NCI-H1694 (cell line): ENCODE data around the gene SPATS2L.

Experiments
- DNase-seq: peaks from one replicate; lab custom pipeline; 2025; lab: John Stamatoyannopoulos, UW

SPATS2L gene

DNA sequence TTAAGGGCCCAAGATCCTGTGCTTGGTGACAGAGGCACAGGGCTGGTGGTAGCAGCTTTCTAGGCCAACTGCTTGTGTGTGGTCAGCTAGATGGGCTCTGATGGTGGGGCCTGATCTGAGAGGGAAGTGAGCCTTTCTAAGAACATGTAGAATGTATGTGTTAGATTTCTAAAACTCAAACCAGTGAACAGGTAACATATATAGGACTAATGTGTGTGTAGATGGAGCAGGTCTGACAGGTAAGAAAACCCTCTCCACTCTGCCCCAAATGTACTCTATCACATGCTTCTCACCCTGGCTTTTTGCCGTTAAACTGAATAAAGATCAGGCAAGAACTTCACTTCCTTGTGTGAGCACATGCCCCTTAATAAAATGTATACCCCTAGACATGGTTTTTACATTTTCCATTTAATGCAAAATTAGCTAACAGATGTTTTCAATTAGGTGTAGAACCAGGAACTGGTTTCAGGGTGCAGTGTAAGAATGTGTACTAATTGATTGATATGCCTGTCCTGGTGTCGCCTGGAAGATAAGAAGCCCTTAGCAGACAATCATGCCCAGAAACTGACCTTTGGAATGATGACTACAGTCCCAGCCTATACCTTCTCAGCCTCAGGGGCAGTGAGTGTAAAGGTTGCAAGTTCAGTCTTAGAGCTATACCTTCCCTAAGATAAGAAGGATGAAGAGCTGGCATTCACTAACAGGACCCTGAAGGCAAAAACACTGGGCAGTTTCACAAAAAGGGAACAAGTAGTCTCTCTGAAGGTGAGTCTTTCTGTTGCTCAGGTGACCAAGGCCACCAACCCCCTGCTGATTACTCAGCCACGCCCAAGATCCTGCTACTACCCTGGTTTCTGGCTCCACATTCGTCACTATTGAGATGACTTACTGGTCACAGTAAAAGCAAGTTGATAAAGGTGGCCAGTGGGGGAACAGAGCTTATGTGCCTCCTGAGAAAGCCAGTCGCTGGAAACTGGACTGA is 71.2 kb downstream of the SPATS2L start:
- DNase-seq = no peak

DNA sequence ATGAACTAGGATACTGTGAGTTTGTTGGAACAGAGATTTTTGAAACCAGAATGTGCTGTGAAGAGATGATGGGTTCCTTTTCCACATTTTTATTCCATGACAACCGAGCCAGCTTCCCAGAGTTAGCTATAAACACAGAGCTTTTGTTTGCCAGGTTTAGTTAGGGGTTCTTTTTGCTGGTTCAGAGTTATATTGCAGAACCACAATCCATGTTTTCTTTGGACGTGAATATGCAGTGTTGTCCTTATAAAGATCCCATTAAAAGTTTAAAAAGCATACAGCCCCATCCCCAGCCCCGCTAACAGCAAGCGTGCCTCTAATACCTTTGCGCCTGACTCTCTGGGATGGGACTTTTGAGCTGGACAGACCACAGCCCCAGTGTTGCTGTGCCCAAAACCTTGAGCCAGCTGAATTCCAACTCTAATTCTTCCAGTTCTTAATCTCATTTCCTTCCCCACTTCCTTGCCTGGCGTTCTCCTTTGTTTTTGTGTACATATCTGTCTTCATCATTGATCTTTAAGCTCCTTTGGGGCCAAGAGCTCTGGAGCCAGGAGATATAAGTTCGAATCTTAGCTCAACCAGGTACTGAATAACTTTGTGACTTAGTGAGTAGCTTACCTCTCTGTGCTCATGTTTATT is 72.3 kb downstream of the SPATS2L start:
- DNase-seq = no peak

DNA sequence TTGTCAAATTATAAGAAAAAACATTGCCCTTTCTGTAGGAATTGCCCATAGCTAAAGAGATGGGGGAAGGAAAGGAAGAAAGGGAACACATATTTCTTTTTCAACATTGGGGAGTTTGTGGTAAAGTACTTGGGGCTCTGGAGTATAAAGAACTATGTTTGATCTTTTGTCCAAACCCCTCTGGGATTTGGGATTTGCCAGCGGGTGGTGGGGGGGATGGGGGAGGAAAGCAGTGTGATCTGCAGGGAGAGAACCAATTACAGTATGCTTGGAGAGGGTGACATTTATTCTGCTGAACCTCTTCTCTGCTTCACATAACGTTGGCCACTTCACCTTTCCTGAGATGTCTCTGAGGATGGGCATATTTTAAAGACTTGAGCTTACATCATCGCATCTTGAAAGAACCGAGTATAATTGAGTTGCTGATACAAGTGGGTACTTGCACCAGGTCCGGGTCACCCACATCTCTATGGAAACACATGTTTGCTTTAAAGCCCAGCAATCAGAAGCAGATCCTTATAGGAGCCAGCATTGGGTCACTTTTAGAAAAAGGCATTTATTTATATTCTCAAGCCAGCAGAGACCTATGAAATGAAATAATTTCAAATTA is 73.1 kb downstream of the SPATS2L start:
- no peak for DNase-seq

DNA sequence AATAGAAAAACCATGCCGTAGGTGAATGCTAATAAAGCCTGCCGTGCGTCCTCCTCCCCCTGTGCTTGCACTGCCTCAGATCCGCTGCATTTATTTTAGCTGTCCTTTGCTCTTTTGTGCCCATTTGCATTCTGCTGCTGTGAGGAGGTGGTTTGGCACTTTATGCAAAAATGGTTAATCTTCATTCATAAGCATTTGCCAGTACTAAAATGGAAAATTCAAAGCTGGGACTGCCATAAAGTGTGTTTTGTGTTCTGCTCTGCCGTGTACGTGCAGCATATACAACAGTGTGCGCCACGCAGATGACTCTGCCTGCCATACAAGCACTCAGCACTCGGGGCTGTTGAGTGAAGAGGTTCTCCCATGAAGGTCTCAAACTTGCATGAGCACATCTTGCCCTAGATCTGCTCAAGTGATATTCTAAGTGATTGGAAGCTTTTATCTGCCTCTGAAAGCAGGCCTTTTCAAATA is 73.6 kb downstream of the SPATS2L start:
- DNase-seq = no peak

DNA sequence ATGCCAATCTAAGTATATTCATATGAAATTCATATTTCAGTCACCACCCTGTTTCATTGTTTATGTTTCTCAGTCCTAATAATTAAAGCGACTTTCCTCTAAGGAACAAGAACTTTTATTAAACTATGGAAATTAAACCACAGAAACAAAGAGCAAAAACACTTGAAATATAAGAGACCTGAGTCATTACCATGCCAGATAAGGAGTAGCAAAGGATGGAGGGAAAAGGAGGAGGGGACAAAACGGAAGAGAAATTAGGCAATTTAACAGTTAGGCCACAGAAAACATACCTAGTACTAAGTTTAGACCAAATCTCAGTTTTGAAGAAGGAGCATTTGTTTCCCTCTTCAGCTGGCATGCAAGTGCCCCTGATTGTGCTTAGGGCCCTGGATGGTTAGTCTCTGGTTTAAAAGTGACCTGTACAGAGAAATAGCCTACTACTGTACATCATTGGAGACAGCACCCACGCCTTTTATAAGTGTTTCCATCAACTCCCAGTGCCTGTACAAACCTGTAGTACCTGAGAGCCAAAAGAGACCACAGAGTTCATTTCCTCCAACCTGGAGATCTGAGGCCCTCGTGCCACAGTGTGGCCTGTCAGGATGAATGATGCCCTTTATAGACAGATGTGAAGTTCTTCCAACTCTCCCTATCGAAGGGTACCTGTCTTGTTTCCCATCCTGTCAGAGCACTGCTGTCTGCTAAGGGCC is 74.5 kb downstream of the SPATS2L start:
- DNase-seq = no peak

DNA sequence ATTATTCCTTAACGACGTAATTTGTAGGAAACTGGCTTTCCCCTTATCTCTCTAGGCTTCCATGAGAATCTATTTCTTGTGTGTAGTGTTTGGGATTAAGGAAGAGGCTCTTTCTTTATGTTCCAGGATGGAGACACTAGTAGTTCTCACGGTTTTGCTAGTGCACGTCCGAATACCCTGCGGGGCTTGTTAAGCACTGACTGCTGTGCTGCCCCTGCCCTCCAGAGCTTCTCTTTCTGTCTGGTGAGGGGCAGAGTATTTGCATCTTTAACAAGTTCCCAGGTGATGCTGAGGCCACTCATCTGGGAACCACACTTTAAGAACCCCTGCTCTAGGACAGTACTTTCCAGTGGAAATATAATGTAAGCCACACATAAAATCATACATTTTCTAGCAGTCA is 76.4 kb downstream of the SPATS2L start:
- DNase-seq = no peak

DNA sequence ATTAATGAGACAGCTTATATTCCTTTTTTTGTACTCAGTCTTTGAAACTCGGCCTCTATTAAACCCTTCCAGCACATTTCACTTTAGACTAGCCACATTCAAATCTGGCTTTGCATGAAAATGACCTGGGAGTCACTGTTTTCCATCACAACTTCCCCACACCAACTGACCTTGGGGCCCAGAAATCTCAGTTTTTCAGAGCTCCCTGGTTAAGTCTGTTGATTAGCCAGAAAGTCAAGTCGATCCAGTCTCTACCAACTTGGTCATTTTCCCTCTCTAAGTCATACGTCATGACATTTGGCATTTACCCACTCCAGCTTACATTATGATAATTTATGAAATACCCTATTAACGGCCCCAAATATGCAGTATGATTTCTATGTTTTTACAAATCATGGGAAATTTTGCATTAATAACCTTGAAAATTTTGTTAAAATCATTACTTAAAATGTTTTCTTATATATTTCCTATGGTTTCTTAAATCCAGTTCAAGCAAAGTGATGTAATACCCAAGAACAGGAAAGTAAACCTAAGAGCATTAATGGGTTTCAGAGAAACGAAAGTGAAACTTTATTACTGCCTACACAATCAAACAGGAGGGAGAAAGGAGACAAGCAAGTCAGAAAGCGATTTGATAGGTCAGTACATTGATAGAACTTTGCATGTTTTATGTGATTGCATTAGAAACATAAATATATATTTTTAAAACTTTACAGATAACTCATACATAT is 77.1 kb downstream of the SPATS2L start:
- no peak for DNase-seq

DNA sequence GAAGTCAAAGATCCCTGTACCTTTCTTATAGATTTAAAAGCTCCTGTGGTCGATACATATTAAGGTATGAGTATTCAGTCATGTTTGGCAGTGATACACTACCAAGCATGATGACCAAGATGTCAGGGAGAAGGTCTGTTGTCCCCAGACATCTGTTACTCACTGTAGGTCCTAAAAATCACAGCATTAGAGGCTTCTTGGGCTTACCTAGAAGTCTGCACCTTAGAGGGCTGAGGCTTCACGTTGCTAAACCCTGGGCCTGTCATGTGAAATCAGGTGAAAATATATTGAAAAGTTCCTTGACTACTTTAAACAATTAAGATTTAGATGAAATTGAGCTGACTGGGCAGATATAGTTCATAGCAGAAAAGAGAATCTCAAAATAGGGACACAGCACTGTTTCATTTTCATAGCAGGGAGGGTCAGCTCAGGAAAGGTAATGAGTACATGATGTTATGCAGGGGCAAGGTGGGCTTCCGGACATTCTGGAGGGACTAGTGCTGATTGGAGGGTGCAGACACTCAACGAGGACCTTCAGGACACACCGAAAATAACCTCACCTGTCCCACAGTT is 78.7 kb downstream of the SPATS2L start:
- no peak for DNase-seq

DNA sequence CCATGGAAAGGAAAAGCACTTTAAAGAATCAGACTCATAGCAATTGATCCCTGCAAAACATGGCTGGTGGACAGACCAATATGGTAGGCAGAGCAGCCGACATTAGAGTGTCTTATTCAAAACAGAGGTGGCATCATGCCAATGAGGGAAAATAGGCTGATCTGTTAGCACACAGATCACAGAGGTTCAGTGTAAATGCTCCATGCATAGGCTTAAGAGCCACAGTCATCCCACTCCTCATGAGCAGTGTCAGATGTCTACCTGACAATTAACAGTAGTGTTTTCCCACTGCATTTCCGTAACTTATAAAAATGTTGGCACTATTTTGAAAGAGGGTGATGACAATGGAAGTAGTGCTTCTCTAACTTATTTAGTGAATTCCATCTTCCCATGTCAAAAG is 86.7 kb downstream of the SPATS2L start:
- no peak for DNase-seq

DNA sequence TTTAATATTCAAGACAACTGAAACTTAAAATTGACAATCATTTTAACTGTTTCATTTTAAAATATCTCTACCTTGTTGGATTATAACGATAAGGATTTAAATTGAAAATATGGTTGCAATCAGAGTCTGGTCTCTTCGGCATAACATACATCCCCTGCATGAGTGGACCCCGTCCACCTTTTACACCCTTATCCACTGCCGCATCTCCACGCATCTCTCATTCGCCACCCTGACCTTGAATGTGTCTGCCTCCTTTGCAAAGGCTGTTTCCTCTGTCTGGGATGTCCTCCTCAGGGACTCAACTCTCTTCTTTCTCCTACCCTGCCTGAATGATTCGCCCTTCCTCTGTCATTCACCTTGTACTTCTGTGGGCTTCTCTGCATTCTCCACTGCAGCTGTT is 87.6 kb downstream of the SPATS2L start:
- no peak for DNase-seq

DNA sequence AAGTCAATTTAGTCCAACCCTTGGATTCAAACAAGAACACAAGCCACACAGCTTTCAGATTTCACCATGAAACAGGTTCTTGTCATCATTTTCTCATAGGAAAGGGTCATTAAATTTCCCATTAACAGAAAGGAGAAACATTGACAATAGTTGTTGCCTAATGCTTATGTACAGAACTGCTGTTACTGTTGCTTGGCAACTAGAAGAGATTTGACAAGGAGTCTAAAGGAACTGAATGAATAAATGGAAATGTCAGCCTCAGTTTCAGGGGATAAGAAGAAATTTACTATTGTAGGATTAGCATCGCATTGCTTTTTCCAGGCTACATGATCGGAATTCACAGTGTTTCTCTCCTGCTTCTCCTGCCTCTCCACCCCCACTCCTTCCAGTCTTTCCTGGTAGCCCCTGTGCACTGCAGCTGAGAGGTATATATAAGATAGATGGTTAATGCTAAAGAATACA is 90.3 kb downstream of the SPATS2L start:
- no peak for DNase-seq

DNA sequence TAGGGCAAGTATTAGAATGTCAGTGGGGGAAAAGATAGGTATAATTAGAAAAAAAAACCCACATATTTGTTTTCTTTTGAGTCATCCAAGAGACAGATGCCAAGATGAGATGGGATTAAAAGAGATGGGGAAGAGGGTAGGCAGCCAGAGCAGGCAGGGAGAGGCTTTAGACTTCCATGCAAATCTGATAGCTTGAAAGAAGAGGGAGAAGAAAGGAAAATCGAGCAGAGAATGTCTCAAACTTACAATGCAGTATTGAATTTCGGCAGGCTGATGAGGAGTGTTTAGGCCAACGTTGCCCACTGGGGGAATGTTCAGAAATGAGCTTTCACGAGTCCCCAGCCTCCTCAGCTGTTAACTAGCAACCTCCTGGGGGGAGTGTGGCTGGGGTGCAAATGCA is 91.3 kb downstream of the SPATS2L start:
- DNase-seq = no peak

DNA sequence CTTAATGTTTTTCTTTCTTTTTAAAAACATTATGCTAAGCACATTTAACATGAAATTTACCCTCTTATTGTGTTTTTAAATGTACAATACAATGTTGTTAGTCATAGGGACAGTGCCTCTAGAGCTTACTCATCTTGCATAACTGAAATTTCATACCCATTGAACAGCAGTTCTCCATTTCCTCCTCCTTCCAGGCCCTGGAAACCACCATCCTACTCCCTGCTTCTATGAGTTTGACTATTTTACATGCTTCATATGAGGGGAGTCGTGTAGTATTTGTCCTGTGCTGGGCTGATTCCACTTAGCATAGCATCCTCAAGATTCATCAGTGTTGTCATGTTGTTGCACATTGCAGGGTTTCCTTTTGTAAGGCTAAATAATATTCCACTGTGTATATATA is 92.6 kb downstream of the SPATS2L start:
- no peak for DNase-seq

DNA sequence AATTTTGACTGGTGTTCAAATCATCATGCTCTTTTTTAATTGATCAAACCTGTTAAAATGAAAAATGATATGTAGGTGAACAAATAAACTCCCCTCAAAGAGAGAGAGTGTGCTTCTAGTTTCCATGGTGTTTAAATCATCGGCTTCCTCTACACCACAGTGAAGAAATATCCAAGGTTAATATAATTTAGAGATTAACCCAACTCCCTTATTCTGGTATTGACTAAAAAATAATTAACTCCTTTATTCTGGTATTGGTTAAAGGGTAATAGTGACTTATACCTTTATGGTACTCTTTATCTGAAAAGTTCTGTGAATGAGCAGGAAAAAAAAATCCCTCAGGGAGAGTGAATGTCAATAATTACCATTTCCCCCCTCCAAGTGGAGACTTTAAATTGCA is 93.1 kb downstream of the SPATS2L start:
- DNase-seq = no peak

DNA sequence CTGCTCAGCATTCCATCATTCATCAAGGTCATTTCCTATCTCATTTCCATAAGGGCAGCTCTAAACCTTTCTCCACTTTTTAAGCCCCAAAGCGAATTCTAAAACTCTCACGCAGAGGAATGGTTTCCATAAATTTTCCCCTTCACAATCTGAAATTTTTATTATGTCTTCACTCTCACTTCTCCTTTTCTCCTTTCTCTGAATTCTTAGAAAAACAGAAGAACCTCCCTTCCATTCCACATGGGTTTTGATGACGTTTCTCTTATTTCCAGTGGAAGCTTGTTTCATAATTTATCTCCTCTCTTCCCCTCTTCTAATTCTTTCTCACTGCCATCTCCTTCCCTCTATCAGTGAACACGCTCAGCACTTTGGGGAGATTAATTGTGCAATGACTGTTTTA is 97.3 kb downstream of the SPATS2L start:
- DNase-seq = no peak

DNA sequence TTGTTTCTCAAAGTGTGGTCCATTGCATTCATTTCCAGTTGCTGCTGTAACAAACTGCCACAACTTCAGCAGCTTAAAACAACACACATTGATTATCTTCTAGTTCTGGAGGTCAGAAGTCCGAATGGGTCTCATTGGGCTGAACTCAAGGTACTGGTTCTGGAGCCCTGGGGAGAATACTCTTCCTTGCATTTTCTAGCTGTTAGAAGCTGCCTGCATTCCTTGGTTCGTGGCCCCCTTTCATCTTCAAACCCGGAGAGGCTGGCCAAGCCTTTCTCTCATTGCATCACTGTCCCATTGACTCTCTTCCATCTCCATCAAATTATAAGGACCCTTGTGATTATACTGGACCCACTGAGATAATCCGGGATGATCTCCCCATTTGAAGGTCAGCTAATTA is 98.1 kb downstream of the SPATS2L start:
- DNase-seq = no peak

DNA sequence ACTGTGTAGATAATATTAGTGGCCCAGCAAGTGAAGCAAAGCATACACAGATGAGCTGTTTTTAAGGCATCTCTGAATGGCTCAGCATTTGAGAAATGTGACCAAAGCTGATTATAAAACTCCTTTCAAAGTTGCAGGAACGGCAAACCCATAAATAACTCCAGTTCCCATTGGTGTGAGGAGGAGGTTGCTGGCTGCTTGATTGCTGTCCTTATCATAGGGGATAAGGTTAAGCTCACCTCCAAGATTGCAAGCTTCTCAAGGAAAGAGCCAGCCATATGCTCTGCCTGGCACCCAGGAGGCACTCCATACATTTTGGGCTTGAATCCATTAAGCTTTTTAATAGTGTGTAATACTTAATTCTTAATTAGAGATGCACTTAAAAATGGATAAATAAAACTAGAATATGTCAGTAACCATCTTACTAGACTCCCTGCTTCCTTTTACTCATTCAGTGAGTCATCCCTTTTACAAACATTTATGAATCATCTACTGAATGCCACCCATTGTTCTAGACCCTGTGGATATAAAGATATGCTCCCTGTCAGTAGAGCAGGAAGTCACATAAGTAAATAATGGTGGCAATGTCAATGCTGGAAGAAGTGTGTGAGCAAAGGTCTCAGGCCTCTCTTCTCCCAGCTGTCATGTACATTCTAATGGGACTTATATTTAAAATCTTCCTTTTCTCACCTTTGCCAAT is 99.3 kb downstream of the SPATS2L start:
- DNase-seq = no peak

DNA sequence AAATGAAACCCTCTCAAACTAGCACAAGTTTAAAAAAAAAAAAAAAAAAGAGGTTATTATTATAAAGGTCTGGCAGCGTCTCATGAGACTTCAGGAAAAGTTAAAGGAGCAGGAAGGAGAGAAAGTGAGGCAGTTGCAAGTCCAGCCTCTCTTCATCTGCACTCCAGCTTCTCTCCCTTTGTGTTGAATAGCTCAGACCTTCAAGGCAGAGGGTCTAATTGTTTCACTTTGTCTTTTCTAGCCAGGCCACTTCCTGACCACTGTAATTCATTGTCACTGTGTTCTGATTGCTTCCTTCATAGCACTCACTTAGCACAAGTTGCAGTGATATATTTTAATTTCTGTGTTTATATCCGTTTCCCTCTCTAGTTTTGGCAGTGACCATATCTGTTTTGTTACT is 99.9 kb downstream of the SPATS2L start:
- DNase-seq = no peak

DNA sequence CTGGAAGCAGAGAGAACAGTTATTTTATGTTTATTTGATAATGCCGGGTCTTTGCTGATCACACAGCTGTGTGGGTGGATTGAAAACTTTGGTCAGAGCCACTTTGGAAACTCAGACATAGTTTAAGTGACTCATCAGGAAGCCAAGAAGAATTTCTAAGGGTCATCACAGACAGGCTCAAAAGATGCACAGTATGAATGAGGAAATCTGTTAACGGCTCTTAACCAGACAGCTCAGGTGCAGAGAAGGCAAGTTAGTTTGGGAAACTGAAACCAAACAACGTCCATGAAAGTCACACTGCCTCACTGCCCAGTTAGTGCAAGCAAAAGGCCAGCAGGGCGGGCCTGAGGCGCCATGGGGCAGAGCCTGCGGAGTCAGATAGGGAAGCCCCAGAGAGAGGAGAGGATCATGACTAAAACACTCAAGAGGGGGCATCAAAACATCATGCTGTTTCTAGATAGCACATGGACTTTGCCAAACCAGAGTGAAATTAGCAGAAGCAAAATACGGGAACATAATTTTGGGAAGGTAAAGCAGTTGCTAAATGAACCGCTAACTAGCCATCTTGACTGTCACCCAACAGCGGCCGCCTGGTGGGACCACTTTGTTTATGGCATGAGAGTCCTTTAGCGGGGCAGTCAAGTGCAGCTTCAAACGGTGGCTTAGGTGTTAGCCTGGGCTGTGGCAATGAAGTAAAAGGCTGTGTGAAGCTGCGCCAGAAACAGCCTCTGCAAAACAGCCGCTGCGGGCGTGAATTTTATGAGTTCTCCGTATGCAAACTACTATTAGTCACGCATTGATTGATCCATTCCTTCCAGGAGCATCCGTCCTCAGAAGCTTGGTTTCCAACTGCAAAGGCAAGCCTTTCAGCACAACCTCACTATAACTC is 102.2 kb downstream of the SPATS2L start:
- no peak for DNase-seq
